Nephron progenitor cell (in vitro differentiated cells): ENCODE measurements around the gene AGMO.
"Not testable (repeated sequence)": the region's sequence is repeated elsewhere in the genome, so short reads cannot be mapped to it uniquely, and the experiment has no call there.

Experiments
- DNase-seq: peaks from one replicate; pipeline ENCODE4 v3.0.0; 2021
- H3K27ac Mint-ChIP-seq: 2 replicates; pipeline ENCODE4 v1.8.0; 2021; ENCODE audit warnings: mild to moderate bottlenecking, moderate library complexity, mixed read lengths
- H3K27me3 Mint-ChIP-seq: 2 replicates; pipeline ENCODE4 v1.8.0; 2021; ENCODE audit warnings: mild to moderate bottlenecking, low read depth, mixed read lengths; ENCODE audit not compliant: poor library complexity
- H3K36me3 Mint-ChIP-seq: 2 replicates; pipeline ENCODE4 v1.8.0; 2021; ENCODE audit warnings: low read depth, mixed read lengths
- H3K4me1 Mint-ChIP-seq: 2 replicates; pipeline ENCODE4 v1.8.0; 2021; ENCODE audit warnings: mixed read lengths
- H3K4me3 Mint-ChIP-seq: 2 replicates; pipeline ENCODE4 v1.8.0; 2021; ENCODE audit warnings: mild to moderate bottlenecking, moderate library complexity, mixed read lengths
- H3K9me3 Mint-ChIP-seq: 2 replicates; pipeline ENCODE4 v1.8.0; 2021; ENCODE audit warnings: mild to moderate bottlenecking, moderate library complexity, mixed read lengths
- TF ChIP-seq, protein P1 (sequence below): fragments of 200-600 bp; sonication (generic); IDR thresholded peaks from 2 replicates; pipeline ENCODE4 v1.5.0; 2021; ENCODE audit warnings: antibody characterized with exemption

The AGMO gene

GRCh38 chr7:15309872-15310271 is 251.9 kb downstream of the AGMO start:
- H3K9me3 Mint-ChIP-seq = peaks cover 19% of the 10 kb centered on the region
- H3K27me3 Mint-ChIP-seq = no peaks in the 10 kb centered on the region
- H3K4me3 Mint-ChIP-seq = no peak overlapping the region
- H3K27ac Mint-ChIP-seq = no peak overlapping the region
- DNase-seq = no peak
- peaks cover 4% of the 10 kb centered on the region for H3K4me1 Mint-ChIP-seq
- TF ChIP-seq, protein P1, sequence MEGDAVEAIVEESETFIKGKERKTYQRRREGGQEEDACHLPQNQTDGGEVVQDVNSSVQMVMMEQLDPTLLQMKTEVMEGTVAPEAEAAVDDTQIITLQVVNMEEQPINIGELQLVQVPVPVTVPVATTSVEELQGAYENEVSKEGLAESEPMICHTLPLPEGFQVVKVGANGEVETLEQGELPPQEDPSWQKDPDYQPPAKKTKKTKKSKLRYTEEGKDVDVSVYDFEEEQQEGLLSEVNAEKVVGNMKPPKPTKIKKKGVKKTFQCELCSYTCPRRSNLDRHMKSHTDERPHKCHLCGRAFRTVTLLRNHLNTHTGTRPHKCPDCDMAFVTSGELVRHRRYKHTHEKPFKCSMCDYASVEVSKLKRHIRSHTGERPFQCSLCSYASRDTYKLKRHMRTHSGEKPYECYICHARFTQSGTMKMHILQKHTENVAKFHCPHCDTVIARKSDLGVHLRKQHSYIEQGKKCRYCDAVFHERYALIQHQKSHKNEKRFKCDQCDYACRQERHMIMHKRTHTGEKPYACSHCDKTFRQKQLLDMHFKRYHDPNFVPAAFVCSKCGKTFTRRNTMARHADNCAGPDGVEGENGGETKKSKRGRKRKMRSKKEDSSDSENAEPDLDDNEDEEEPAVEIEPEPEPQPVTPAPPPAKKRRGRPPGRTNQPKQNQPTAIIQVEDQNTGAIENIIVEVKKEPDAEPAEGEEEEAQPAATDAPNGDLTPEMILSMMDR = no peak
- peaks cover 4% of the 10 kb centered on the region for H3K36me3 Mint-ChIP-seq

DNA sequence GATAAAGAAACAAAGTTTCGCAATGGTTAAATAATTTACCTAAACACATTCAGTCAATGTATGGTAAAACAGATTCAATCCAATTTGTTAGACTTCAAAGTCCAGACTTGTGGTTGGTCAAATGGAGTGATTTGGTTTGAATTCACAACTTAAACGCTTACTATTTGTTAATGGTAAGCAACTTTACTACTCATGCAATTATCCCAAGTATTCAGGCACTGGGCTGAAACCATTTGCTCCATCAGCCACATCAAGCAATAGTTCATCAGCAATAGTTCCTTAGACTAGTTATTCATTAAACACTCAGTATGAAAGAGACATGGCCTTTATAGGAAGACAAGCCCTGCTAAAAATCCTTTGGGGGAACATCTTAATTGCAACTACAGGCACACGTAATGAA is 253.0 kb downstream of the AGMO start:
- Mint-ChIP-seq H3K27ac (no peak overlapping the region), H3K9me3 (peaks cover 19% of the 10 kb centered on the region), H3K4me1 (peaks cover 4% of the 10 kb centered on the region), H3K27me3 (no peaks in the 10 kb centered on the region), H3K36me3 (peaks cover 4% of the 10 kb centered on the region), H3K4me3 (no peak overlapping the region)
- DNase-seq = no peak
- TF ChIP-seq, protein P1 = no peak

DNA sequence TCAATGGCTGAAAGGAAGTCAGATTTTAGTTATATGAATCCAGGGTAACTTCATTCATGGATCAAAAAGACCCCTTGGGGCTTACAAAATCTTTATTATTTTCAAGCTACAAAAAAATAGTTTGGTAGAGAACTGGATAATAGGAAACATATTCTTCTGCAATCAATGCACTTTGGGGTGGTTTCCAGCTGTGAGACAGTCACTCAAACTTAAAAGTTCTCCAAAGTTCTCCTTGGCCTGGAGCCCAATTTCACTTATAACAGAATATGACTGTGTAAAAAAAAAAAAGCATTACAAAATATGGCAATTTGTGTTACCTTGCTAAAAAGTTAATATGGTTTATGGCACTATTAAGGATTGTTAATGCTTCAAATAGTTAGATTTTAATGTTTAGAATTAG is 255.5 kb downstream of the AGMO start:
- Mint-ChIP-seq H3K4me3 (no peak overlapping the region), H3K4me1 (peaks cover 8% of the 10 kb centered on the region), H3K36me3 (peaks cover 4% of the 10 kb centered on the region), H3K9me3 (peaks cover 5% of the 10 kb centered on the region), H3K27me3 (no peaks in the 10 kb centered on the region), H3K27ac (no peak overlapping the region)
- DNase-seq = no peak
- TF ChIP-seq, protein P1 = no peak

GRCh38 chr7:15305002-15305600 is 256.7 kb downstream of the AGMO start:
- no peak overlapping the region for H3K27ac Mint-ChIP-seq
- H3K4me1 Mint-ChIP-seq = peaks cover 8% of the 10 kb centered on the region
- DNase-seq = peak; percentile 62
- H3K9me3 Mint-ChIP-seq = no peaks in the 10 kb centered on the region
- TF ChIP-seq, protein P1 = peak; percentile 83
- H3K27me3 Mint-ChIP-seq = no peaks in the 10 kb centered on the region
- no peaks in the 10 kb centered on the region for H3K36me3 Mint-ChIP-seq
- no peak overlapping the region for H3K4me3 Mint-ChIP-seq

GRCh38 chr7:15303357-15303756 is 258.5 kb downstream of the AGMO start:
- H3K27me3 Mint-ChIP-seq = no peaks in the 10 kb centered on the region
- no peak overlapping the region for H3K4me3 Mint-ChIP-seq
- peaks cover 8% of the 10 kb centered on the region for H3K4me1 Mint-ChIP-seq
- no peaks in the 10 kb centered on the region for H3K9me3 Mint-ChIP-seq
- H3K36me3 Mint-ChIP-seq = no peaks in the 10 kb centered on the region
- TF ChIP-seq, protein P1 = no peak
- DNase-seq = no peak
- peak overlapping the region; percentile 4 for H3K27ac Mint-ChIP-seq

DNA sequence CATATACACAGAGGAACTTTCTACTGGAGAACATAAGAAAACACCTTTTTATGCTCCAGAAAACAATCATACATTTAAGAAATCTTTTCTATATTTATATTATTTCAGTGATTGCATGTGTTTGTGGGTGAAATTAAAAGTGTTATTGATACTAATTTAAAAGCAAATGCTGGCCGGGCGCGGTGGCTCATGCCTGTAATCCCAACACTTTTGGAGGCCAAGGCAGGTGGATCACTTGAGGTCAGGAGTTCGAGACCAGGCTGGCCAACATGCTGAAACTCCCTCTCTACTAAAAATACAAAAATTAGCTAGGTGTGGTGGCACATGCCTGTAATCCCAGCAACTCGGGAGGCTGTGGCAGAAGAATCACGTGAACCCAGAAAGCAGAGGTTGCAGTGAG is 260.8 kb downstream of the AGMO start:
- not testable (repeated sequence) for DNase-seq, H3K4me1 Mint-ChIP-seq, H3K9me3 Mint-ChIP-seq, H3K27ac Mint-ChIP-seq, H3K4me3 Mint-ChIP-seq, H3K27me3 Mint-ChIP-seq, H3K36me3 Mint-ChIP-seq
